Measurements from ENCODE around the gene NBEAL2. TPM values are rescaled to one million over a fixed set of nuclear protein-coding genes. Genes with fewer than 3 reads are reported as not detected.

NBEAL2 gene
- total and polyA plus RNA-seq, 2 of the 8 experiments (the other 6 are each of a cell fraction or from before 2014, with no cell fraction given) = 27.3 to 46.9 TPM

DNA sequence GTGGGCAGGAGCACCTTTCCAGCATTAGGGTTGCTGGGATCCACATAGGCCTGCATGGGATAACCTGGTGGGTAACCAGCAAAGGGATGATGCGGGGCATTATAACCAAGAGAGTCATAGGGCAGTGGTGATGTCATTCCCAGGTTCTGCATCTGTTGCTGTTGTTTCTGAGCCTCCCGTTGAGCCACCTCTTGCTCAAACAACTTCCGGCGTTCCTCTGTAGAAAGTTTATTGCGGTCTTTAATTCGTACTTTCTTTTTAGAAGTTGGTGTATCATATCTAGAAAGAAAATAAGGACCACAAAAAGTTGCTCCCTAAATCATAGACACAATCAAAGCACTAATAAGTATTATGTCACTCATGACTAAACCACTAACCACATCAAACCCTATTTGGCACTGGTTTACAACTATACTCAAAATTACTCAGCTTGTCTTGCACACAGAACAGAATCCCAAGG is 77.8 kb downstream of the NBEAL2 start (continued):
- no peak for TF ChIP-seq EGR1 (IDR thresholded peaks at IDR 0.05; ENCODE audit: borderline replicate concordance, low read depth, low read length)
- TF ChIP-seq FOSL1 (IDR thresholded peaks at IDR 0.05; ENCODE audit: insufficient read depth, low read depth, low read length) = no peak
- no peak for TF ChIP-seq SIX5 (IDR thresholded peaks at IDR 0.05; ENCODE audit: low read depth, low read length)
- TF ChIP-seq HDAC2 (IDR thresholded peaks at IDR 0.05; ENCODE audit: borderline replicate concordance in 1 of 2, low read depth in 2 of 2, low read length in 2 of 2) = no peak
- no peak for TF ChIP-seq SP4 (IDR thresholded peaks at IDR 0.05; ENCODE audit: low read length)
- no peak for TF ChIP-seq TAF7 (optimal IDR thresholded peaks at IDR 0.05; ENCODE audit: borderline replicate concordance, low read depth, low read length)
- TF ChIP-seq SRF (IDR thresholded peaks at IDR 0.05; ENCODE audit: low read depth, low read length) = no peak
- TF ChIP-seq NRF1 (IDR thresholded peaks at IDR 0.05; ENCODE audit: low read depth, low read length) = no peak
- no peak for TF ChIP-seq EP300 (IDR thresholded peaks at IDR 0.05; ENCODE audit: borderline replicate concordance in 1 of 2, low read depth in 2 of 2, low read length in 2 of 2)

Small RNAs within 50 kb of the gene (small RNA-seq; reads per million reads assigned to genes)
- not detected for gene MRPL57P3 (ENCODE audit: insufficient read depth)

Other genes starting within 250 kb of the NBEAL2 start
- gene MYL3, start 116.2 kb upstream of the NBEAL2 start, total RNA-seq (2021; fragmentation: NEBNext Ultra II Directional; extraction: Animal tissue kit (Norgen Biotek cat#: 25700)) = not detected in 2 replicates
- gene MYL3, start 116.2 kb upstream of the NBEAL2 start, polyA plus RNA-seq (2011; rRNA removed) = 0.06 TPM in 1 of 2 replicates, not detected in the other
- 0.21 and 1.5 TPM in 2 replicates for gene PTH1R, start 101.9 kb upstream of the NBEAL2 start, total RNA-seq (2021; fragmentation: NEBNext Ultra II Directional; extraction: Animal tissue kit (Norgen Biotek cat#: 25700))
- 0.57 and 1.9 TPM in 2 replicates for gene PTH1R, start 101.9 kb upstream of the NBEAL2 start, polyA plus RNA-seq (2011; rRNA removed)
- 41.3 and 44.4 TPM in 2 replicates for gene CCDC12, start 2.9 kb upstream of the NBEAL2 start, total RNA-seq (2021; fragmentation: NEBNext Ultra II Directional; extraction: Animal tissue kit (Norgen Biotek cat#: 25700))
- 29.5 and 41.5 TPM in 2 replicates for gene CCDC12, start 2.9 kb upstream of the NBEAL2 start, polyA plus RNA-seq (2011; rRNA removed)
- gene SETD2, start 184.4 kb downstream of the NBEAL2 start, total RNA-seq (2021; fragmentation: NEBNext Ultra II Directional; extraction: Animal tissue kit (Norgen Biotek cat#: 25700)) = 44.6 and 46.3 TPM in 2 replicates
- gene SETD2, start 184.4 kb downstream of the NBEAL2 start, polyA plus RNA-seq (2011; rRNA removed) = 10.6 and 15.7 TPM in 2 replicates